GM23338 (cell line): ENCODE measurements around the gene RRAS2.

ENCODE experiments used
- CTCF ChIP-seq, 2 experiments: fragments of 200-600 bp in 1 of 2; sonication (generic) in 1 of 2; conservative IDR thresholded peaks; 2 replicates each; pipeline versions ENCODE4 v1.5.1 to v1.6.1; 2016 to 2017; ENCODE audit warnings: antibody characterized with exemption in 2 of 2, low read depth in 2 of 2, mild to moderate bottlenecking in 2 of 2, moderate library complexity in 1 of 2
- EZH2 ChIP-seq: fragments of 200-600 bp; sonication (generic); IDR thresholded peaks from one replicate; pipeline ENCODE4 v1.8.0; 2017; ENCODE audit warnings: antibody characterized with exemption, mild to moderate bottlenecking, low read depth; ENCODE audit not compliant: unreplicated experiment
- REST ChIP-seq: IDR thresholded peaks from one replicate; pipeline ENCODE4 v1.6.1; 2018; ENCODE audit warnings: antibody characterized with exemption; ENCODE audit not compliant: unreplicated experiment
- ZNF462 ChIP-seq: fragments of 250-450 bp; sonication (Bioruptor Pico); IDR thresholded peaks from 2 replicates; pipeline ENCODE4 v1.5.0; 2020; ENCODE audit warnings: mild to moderate bottlenecking, moderate library complexity

GRCh38 chr11:14305649-14306048 lies 53.3 kb downstream of the RRAS2 start:
- no peak for TF ChIP-seq CTCF (conservative IDR thresholded peaks at IDR 0.05; ENCODE audit: low read depth in 2 of 2)
- TF ChIP-seq REST, result no peak
- no peak for TF ChIP-seq EZH2
- TF ChIP-seq ZNF462 (CRISPR knock-in tag), result no peak
